ENCODE data around the gene TICAM1.

TICAM1 gene

GRCh38 chr19:4821265-4821664, 10.2 kb downstream of the TICAM1 start:
- TF ChIP-seq, protein P1, sequence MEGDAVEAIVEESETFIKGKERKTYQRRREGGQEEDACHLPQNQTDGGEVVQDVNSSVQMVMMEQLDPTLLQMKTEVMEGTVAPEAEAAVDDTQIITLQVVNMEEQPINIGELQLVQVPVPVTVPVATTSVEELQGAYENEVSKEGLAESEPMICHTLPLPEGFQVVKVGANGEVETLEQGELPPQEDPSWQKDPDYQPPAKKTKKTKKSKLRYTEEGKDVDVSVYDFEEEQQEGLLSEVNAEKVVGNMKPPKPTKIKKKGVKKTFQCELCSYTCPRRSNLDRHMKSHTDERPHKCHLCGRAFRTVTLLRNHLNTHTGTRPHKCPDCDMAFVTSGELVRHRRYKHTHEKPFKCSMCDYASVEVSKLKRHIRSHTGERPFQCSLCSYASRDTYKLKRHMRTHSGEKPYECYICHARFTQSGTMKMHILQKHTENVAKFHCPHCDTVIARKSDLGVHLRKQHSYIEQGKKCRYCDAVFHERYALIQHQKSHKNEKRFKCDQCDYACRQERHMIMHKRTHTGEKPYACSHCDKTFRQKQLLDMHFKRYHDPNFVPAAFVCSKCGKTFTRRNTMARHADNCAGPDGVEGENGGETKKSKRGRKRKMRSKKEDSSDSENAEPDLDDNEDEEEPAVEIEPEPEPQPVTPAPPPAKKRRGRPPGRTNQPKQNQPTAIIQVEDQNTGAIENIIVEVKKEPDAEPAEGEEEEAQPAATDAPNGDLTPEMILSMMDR (IDR thresholded peaks at IDR 0.05; ENCODE audit: control insufficient read depth, extremely low read depth, insufficient read depth), result no peak
- no peak for DNase-seq (ENCODE audit: low read depth)
- H3K4me3 ChIP-seq (ENCODE audit: low read depth, low read length), result no peak overlapping the region

GRCh38 chr19:4817467-4818277, 13.8 kb downstream of the TICAM1 start:
- H3K4me3 ChIP-seq (ENCODE audit: low read depth, low read length), result no peak overlapping the region
- TF ChIP-seq, protein P1 (IDR thresholded peaks at IDR 0.05; ENCODE audit: control insufficient read depth, extremely low read depth, insufficient read depth), result no peak
- no peak for DNase-seq (ENCODE audit: low read depth)

- DNase-seq (ENCODE audit: low read depth), result no peak
- no peak overlapping the region for H3K4me3 ChIP-seq (ENCODE audit: low read depth, low read length)
- TF ChIP-seq, protein P1 (IDR thresholded peaks at IDR 0.05; ENCODE audit: control insufficient read depth, extremely low read depth, insufficient read depth), result no peak
Observed at GRCh38 chr19:4816950-4817278, 14.6 kb downstream of the TICAM1 start.

- TF ChIP-seq, protein P1 (IDR thresholded peaks at IDR 0.05; ENCODE audit: control insufficient read depth, extremely low read depth, insufficient read depth), result no peak
- DNase-seq (ENCODE audit: low read depth), result no peak
- H3K4me3 ChIP-seq (ENCODE audit: low read depth, low read length), result no peak overlapping the region
Observed at GRCh38 chr19:4816202-4816949, 15.1 kb downstream of the TICAM1 start.

- TF ChIP-seq, protein P1 (IDR thresholded peaks at IDR 0.05; ENCODE audit: control insufficient read depth, extremely low read depth, insufficient read depth), result no peak
- DNase-seq (ENCODE audit: low read depth), result peak; percentile 90
- peak overlapping the region; percentile 34; the same call in 1 of the 2 replicates for H3K4me3 ChIP-seq (ENCODE audit: low read depth, low read length)
Observed at GRCh38 chr19:4815426-4816201, 15.9 kb downstream of the TICAM1 start.

DNA sequence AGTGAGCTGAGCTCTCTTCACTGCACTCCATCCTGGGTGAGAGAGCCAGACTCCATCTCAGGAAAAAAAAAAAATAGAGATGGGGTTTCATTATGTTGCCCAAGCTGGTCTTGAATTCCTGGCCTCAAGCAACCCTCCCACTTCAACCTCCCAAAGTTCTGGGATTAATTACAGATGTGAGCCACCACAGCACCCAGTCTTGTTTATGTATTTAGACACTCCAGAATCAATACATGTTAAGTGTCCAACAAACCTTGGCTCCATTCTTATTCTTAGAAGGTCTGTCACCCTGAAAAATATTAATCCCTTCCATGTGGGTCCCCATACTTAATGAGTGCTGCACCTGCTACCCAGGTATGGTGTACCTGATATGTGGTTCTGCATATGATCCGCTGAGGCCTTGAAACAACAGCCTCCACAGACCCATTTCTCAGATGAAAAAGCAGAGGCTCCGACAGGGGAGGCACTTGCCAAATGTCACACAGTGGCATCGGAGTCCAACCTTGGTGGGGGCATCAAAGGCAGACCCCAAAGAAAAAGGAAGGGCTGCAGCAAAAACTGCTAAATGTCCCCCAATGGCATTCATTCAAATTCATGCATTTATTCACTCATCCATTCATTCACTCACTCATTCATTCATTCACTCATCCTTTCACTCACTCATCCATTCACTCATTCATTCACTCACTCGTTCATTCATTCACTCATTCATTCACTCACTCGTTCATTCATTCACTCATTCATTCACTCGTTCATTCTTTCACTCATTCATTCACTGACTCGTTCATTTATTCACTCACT, 16.7 kb downstream of the TICAM1 start:
- TF ChIP-seq, protein P1 (IDR thresholded peaks at IDR 0.05; ENCODE audit: control insufficient read depth, extremely low read depth, insufficient read depth), result no peak
- DNase-seq (ENCODE audit: low read depth), result no peak
- no peak overlapping the region for H3K4me3 ChIP-seq (ENCODE audit: low read depth, low read length)

Measured in LNCaP clone FGC (cell line).